GM18951 (cell line): ENCODE data around the gene ZNF536.

Source experiments
- POLR2A ChIP-seq: IDR thresholded peaks from 4 replicates; pipeline ENCODE4 v1.6.1; 2011; ENCODE audit warnings: mild to moderate bottlenecking; ENCODE audit not compliant: insufficient read length, insufficient read depth; ENCODE audit errors: extremely low read depth
- in situ Hi-C: fragments of 300-500 bp; cut with MboI; formaldehyde crosslinking; loops from one replicate; pipeline ENCODE4 v1.12.0; 2022; ENCODE audit warnings: low sequenced_read_pairs, mixed read lengths, inconsistent platforms; ENCODE audit not compliant: unreplicated experiment

ZNF536 gene

DNA sequence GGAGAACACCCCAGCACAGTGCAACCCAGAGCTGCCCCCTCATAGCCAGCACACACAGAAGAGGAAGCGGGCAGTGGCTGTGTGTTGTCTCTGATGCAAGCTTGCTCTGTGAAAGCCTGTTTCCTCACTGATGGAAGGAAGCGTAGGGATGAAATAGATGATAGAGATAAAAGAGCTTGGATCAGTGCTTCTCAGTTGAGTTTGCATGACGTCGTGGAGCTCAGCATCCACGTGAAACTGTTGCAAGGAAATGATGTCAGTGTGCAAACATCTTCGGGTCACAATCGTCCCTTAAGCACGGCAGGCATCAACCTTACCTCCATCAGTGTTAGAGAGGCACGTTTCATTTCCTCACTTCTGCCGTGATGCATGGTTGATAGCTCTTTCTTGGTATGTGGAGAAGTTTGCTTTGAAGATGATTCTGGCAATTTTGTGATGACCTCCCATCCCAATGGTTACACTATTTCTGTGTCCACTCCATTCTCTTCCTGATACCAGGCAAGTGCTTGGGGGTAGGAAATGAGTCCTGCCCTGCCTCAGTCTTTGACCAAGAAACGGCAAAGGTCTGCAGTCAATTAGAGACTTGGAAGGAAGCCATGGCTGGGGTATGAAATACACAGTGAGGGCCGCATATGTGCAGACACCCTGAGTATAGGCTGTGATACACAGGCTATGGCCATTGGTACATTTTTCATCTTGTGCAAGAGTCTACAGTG, 183.0 kb downstream of the ZNF536 start:
- TF ChIP-seq POLR2A, result no peak
- in situ Hi-C loops, result no loop called here

DNA sequence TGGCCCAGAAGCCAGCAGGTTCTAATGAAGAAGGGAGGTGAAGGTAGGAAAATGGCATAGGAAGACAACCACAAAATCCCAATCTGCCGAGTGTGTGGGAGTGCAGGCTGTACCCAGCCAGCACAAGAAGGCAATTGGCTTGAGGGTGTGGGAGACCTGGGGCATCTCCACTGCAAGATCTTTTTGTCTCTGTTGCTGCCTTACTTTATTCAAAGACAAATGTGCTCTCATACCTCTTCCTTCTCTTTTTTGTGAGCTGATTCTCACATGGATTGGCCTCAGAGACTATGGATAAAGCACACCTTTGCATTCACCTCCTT, 183.6 kb downstream of the ZNF536 start:
- in situ Hi-C loops, result no loop called here

DNA sequence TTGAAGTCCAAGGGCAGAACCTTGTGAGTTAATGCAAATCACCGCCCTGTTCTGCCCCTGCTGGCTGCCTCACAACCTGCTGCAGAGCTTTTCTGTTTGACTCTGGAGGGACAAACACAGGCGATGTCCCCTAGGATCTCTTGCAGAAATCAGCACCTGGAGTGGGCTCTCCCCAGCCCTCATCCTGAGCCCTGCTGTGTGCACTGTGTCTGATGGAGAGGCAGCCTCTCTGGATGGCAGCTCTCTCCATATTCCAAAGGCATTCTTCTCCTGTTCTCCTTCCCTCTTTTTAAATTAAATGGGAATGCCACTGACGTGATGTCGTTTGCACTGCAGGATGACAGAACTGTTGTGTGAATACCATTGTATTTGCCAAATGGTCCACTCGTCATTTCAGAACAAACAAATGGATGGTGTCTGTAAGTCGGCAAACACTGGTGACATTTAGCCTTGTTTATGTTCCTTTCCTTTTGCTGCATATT, 184.1 kb downstream of the ZNF536 start:
- in situ Hi-C loops, result no loop called here
- no peak for TF ChIP-seq POLR2A

More for the DNA sequence above, 183.6 kb downstream of the ZNF536 start:
- TF ChIP-seq POLR2A, result no peak

DNA sequence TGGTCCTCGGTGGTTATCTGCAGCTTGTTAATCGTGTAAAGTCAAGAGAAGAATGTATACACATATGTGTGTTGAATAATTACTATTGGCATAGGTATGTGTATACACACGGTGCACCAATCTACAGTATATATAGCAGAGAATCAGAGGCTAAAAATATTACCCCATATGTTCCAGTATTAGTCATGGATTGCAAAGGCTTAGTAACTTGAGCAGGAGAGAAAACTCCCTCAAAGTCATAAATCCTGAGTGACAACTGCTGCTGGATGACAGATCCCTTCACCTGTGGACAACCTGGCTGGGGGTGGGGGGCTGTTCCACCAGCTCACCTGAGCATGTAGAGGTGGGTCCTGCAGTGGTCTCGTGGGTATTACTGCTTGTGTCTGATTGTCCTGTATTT, 185.0 kb downstream of the ZNF536 start:
- no peak for TF ChIP-seq POLR2A
- in situ Hi-C loops, result no loop called here

DNA sequence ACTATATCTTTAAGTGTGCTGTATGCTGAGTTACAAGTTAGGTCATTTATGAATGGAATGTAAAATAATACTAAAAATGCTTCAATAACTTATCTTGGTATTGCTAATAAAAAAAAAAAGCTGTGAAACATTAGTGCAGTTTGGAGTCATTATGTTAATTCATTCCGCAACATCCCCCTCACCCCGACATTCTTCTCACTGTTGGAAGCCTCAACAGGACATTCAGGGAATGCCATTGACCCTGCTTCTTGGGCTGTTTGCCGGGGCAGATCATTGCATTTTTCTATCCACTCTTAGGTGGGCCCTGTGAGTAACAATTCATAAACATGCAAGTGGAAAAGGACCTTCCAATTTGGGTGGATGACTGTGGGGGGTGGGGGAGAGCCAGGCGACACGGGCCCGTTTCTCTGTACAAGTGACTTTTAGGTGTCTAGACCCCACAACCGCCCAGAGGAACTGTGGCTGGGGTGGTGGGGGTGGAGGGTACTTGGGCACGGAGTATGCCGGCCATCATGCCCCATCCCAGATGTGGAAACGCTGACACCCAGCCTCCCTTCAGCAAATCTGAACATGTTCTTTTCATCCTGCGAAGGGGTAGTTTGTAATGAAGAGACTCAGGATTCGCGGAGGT, 185.9 kb downstream of the ZNF536 start:
- in situ Hi-C loops, result no loop called here
- no peak for TF ChIP-seq POLR2A

DNA sequence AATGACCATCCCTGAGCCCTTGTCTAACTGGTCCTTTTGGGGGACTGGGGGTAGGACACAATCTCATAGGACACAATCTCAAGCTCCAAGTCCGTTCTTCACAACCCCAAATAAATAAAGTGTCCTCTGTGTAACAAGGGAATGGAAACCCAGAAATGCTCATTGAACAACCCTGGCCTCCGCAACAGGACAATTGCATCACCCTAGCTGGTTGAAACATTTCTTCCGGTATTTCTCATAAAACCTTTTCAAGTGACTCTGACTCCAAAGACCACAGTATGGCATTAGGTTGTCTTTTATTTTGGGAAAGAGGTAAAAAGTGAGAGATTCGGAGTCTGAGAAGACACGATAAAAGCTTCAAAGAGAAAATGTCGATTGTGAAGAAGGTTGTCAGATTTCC, 186.6 kb downstream of the ZNF536 start:
- in situ Hi-C loops, result no loop called here
- TF ChIP-seq POLR2A, result no peak

DNA sequence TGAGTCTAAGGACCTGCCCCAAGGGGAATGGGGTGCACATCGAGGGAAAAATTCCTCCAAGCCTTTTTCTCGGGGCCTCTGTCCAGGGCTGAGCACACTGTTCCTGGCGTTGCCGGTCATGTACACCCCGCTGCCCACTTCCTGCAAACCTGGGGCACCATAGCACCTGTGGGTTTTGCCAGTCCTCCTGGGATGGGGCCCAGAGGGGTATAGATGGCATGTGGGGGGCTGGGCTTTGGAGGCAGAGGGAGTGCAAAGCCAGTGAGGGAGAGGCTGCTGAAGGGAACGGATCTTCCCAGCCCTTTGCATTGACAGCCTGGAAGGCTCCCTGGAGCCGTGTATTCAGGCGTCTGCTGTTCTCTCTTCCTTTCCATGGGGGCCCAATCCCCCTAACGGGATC, 187.3 kb downstream of the ZNF536 start:
- in situ Hi-C loops, result no loop called here
- TF ChIP-seq POLR2A, result no peak

DNA sequence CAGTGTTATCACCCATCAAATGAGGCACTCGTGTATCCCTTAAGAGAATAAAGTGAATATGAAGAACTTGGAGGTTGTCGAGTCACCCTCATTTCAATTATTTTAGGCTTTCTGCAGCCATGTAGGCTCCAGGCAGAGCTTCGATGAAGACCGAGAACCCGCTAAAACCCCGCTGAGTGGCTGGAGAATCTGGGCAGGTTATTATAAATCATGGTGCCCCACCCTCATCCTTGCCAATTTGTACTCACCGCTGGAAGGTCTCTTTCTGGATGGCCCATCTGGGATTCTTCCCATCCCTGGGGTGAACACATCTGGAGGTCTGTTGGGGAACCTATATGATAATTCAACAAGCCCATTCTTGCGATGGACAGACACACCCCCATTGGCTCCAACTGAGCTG, 190.8 kb downstream of the ZNF536 start:
- in situ Hi-C loops, result no loop called here
- TF ChIP-seq POLR2A, result no peak

DNA sequence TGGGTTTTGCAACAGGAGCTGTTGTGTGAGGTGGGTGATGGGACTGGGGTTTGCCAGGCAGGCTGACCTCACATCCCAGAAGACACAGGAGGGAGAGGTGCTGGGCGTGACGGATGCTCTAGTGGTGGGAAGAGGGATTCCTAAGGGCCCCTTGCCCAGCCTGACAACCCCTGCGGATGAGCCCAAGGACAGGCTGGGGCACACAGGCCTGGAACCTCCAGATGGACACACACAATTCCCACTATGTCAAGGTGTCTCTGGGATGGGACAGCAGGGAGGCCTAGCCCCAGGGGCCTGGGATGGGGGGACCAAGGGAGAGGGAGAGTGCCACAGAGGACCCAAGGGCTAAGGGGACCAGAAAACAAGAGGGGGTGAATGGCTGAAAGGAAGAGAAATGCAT, 191.5 kb downstream of the ZNF536 start:
- TF ChIP-seq POLR2A, result no peak
- in situ Hi-C loops, result no loop called here

DNA sequence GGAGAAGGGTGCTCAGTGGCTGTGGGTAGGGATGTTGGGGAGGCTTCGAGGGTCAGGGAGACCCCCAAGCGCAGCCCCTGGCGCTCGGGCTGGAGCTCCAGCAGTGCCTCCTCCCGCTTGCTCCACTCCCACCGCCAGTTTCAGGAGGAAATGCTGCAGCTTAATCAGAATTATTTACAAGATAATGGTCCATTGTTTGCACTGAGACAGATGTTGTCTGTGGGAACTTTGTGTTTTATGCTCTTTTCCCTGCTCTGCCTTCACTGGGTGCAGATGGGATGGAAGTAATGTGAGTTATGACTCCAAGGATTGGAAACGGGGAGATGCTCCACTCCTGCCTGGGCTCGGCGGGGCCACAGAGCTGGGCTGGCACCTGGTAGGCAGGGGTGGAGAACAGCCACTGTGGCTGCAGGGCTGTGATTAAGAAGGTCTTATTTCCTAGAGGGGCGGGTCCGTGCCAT, 192.4 kb downstream of the ZNF536 start:
- TF ChIP-seq POLR2A, result no peak
- in situ Hi-C loops, result no loop called here

DNA sequence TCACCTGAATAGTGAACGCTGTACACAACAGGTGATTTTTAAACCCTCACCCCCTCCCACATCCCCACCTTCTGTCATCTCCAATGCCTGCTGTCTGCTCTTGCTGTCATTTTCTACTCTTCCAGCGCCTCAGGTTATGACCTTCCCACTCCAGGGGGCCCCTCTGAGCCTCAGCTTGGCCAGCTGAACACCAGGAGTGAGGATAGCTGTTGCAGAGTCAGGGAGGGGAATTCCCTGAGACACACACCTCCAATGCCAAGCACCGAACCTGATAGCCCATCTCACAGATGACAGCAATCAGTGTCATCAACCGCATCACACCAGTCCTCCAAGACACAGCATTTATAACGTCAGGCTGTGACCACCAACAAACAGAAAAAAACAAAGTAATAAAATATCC, 193.5 kb downstream of the ZNF536 start:
- TF ChIP-seq POLR2A, result no peak

DNA sequence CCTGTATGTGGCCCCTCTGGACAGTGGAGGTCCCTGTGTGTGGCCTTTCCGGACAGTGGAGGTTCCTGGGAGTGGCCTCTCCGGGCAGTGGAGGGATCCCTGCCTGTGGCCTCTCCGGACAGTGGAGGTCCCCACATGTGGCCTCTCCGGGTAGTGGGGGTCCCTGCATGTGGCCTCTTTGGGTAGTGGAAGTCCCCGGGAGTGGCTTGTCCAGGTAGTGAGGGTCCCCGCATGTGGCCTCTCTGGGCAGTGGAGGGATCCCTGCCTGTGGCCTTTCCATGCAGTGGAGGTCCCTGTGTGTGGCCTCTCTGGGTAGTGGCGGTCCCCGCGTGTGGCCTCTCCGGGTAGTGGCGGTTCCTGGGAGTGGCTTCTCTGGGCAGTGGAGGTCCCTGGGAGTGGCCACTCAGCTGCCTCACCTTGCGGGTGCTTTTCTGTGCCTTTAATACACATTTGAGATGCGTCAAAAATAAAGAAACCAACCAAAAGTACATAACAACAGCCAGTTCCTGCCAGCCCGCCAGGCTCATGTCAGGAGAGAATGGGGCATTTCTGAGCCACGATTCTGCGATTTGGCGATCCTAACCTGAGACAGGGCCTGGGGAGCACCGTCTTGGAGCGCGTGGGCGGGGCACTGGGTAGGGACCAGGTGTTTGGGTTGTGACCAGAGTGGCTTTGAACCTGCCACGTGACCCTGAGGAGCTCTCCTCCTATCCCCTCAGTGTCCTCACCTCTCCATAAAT, 194.7 kb downstream of the ZNF536 start:
- in situ Hi-C loops, result no loop called here
- no peak for TF ChIP-seq POLR2A

More for the DNA sequence above, 193.5 kb downstream of the ZNF536 start:
- in situ Hi-C loops, result no loop called here

DNA sequence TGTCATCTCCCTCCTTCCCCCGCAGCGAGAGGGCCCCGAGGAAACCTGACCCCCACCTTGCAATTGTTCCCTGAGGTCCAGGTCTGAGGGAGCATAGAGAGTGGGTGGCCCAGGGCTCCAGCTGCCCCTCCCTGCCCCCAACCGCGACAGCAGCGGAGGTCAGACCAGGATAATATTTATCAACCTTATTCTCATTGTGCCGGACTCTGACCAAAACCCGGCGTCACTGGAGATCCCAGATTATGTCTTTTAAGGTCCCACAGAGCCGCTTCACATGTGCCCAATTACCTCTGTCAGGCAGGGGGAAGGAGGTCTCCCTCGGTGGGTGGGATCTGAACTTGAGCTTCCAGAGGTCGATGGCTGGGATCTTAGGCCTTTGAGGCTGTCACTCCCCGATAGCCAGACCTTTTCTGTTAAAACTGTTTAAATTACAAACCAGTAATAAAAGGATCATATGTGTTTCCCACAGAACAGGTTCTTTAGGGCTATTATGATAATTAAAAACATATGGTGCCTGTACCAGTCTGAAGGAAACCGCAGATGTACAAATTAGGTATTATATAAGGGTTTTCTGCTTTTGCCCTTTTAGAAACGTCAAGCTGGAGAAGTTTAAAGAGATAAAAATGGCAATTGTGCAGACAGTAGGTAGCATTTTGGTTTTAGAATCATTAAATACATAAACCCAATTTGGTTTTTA, 195.5 kb downstream of the ZNF536 start:
- no peak for TF ChIP-seq POLR2A
- in situ Hi-C loops, result no loop called here

DNA sequence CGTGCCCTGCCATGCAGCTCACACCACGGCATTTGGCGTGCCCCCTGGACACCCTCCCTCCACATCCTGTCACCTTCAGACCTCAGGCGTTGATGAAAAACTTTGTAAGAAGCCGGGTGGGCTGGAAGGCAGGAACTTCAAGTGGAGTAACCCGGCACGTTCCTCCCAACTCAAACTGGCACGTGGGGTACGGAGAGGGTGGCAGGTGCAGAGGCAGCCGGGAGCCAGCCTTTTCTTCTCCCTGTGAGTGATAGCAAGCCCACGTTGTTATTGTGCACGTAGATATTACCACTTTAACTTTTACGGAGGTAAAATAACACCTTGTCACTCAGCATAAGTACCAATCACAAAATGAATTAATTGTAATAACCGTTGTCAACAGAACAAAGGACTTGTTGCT, 198.0 kb downstream of the ZNF536 start:
- in situ Hi-C loops, result no loop called here

More for the DNA sequence above, 198.0 kb downstream of the ZNF536 start:
- no peak for TF ChIP-seq POLR2A
